NT2/D1 (cell line): Measurements from ENCODE around the gene AUP1.

Source experiments
- SUZ12 ChIP-seq: IDR thresholded peaks from 2 replicates; pipeline ENCODE4 v1.6.1; 2011; ENCODE audit not compliant: insufficient read length, insufficient read depth; ENCODE audit errors: extremely low read depth
- YY1 ChIP-seq: IDR thresholded peaks from 2 replicates; pipeline ENCODE4 v1.6.1; 2011; ENCODE audit not compliant: insufficient read length, insufficient read depth
- ZNF274 ChIP-seq: IDR thresholded peaks from 2 replicates; pipeline ENCODE4 v1.6.1; 2011; ENCODE audit warnings: mild to moderate bottlenecking, low read depth, low read length

GRCh38 chr2:74536166-74536950, 6.9 kb upstream of the AUP1 start:
- TF ChIP-seq YY1 (no peak), SUZ12 (no peak), ZNF274 (no peak)
